Endothelial cell (in vitro differentiated cells): ENCODE results near the gene FAM135A. TPM values are rescaled to one million over a fixed set of nuclear protein-coding genes. Genes with fewer than 3 reads are reported as not detected.

Experiments used
- DNase-seq: peaks from one replicate; pipeline ENCODE4 v3.0.0; 2021; ENCODE audit warnings: low spot score
- H3K27ac Mint-ChIP-seq: one replicate; pipeline ENCODE4 v1.8.0; 2021; ENCODE audit warnings: mixed read lengths, inconsistent platforms; ENCODE audit not compliant: unreplicated experiment
- H3K27me3 Mint-ChIP-seq: one replicate; pipeline ENCODE4 v1.8.0; 2021; ENCODE audit warnings: mild to moderate bottlenecking, moderate library complexity, mixed read lengths, inconsistent platforms; ENCODE audit not compliant: unreplicated experiment
- H3K36me3 Mint-ChIP-seq: one replicate; pipeline ENCODE4 v1.8.0; 2021; ENCODE audit warnings: mild to moderate bottlenecking, low read depth, mixed read lengths, inconsistent platforms; ENCODE audit not compliant: unreplicated experiment
- H3K4me1 Mint-ChIP-seq: one replicate; pipeline ENCODE4 v1.8.0; 2021; ENCODE audit warnings: mild to moderate bottlenecking, mixed read lengths, inconsistent platforms; ENCODE audit not compliant: unreplicated experiment
- H3K4me3 Mint-ChIP-seq: one replicate; pipeline ENCODE4 v1.8.0; 2021; ENCODE audit warnings: mild to moderate bottlenecking, mixed read lengths, inconsistent platforms; ENCODE audit not compliant: unreplicated experiment
- H3K9me3 Mint-ChIP-seq: one replicate; pipeline ENCODE4 v1.8.0; 2021; ENCODE audit warnings: mixed read lengths, inconsistent platforms; ENCODE audit not compliant: unreplicated experiment
- total RNA-seq: library from RNA; stranded (reverse); fragmentation: NEBNext Ultra II Directional; extraction: Animal tissue kit (Norgen Biotek cat#: 25700); gene quantifications from one replicate; pipeline ENCODE4 v1.2.1, GENCODE V29; 2021; ENCODE audit not compliant: unreplicated experiment
- TF ChIP-seq, protein P1 (sequence below): fragments of 200-600 bp; sonication (generic); IDR thresholded peaks from one replicate; pipeline ENCODE4 v1.5.0; 2021; ENCODE audit warnings: antibody characterized with exemption; ENCODE audit not compliant: unreplicated experiment

FAM135A gene
- total RNA-seq, 1 donor from 2014 or later = 31.2 TPM

DNA sequence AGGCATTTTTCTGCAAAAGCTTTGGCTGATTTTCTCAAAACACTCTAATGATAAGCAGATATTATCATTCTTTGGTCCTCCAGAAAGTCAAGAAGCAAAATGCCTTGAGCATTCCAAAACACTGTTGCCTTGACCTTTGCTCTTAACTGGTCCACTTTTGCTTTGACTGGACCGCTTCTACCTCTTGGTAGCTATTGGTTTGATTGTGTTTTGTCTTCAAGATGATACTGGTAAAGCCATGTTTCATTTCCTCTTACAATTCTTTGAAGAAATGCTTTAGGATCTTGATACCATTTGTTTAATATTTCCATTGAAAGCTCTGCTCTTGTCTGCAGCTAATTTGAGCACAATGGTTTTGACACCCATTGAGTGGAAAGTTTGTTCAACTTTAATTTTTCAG, 117.8 kb downstream of the FAM135A start:
- TF ChIP-seq, protein P1, sequence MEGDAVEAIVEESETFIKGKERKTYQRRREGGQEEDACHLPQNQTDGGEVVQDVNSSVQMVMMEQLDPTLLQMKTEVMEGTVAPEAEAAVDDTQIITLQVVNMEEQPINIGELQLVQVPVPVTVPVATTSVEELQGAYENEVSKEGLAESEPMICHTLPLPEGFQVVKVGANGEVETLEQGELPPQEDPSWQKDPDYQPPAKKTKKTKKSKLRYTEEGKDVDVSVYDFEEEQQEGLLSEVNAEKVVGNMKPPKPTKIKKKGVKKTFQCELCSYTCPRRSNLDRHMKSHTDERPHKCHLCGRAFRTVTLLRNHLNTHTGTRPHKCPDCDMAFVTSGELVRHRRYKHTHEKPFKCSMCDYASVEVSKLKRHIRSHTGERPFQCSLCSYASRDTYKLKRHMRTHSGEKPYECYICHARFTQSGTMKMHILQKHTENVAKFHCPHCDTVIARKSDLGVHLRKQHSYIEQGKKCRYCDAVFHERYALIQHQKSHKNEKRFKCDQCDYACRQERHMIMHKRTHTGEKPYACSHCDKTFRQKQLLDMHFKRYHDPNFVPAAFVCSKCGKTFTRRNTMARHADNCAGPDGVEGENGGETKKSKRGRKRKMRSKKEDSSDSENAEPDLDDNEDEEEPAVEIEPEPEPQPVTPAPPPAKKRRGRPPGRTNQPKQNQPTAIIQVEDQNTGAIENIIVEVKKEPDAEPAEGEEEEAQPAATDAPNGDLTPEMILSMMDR = no peak
- Mint-ChIP-seq H3K4me3 (no peak overlapping the region), H3K36me3 (no peaks in the 10 kb centered on the region)

DNA sequence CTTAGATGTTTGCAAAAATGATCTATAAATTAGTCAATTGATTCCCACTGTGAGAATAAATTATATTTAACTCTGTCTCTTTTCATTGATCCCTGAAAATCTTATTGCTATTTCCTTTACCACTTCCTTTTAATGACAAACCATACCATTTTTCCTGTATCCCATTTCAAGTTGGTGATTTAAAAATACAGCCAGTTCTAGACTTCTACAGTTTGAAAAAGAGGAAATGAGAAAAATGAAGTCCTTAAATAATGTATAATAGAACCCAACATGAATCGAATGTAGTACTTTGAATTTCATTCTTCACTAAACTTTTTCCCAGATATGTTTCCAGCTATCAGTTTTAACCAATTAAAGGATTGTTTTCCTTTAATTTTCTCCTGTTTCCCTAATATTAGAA, 124.0 kb downstream of the FAM135A start:
- H3K4me3 Mint-ChIP-seq = no peak overlapping the region
- H3K4me1 Mint-ChIP-seq = no peaks in the 10 kb centered on the region
- TF ChIP-seq, protein P1 = no peak
- no peaks in the 10 kb centered on the region for H3K27me3 Mint-ChIP-seq
- DNase-seq = no peak
- H3K27ac Mint-ChIP-seq = no peak overlapping the region
- no peaks in the 10 kb centered on the region for H3K9me3 Mint-ChIP-seq
- peaks cover 6% of the 10 kb centered on the region for H3K36me3 Mint-ChIP-seq

More for the DNA sequence above, 117.8 kb downstream of the FAM135A start:
- no peaks in the 10 kb centered on the region for H3K27me3 Mint-ChIP-seq
- no peaks in the 10 kb centered on the region for H3K9me3 Mint-ChIP-seq
- H3K4me1 Mint-ChIP-seq = no peaks in the 10 kb centered on the region
- DNase-seq = no peak
- H3K27ac Mint-ChIP-seq = no peak overlapping the region

DNA sequence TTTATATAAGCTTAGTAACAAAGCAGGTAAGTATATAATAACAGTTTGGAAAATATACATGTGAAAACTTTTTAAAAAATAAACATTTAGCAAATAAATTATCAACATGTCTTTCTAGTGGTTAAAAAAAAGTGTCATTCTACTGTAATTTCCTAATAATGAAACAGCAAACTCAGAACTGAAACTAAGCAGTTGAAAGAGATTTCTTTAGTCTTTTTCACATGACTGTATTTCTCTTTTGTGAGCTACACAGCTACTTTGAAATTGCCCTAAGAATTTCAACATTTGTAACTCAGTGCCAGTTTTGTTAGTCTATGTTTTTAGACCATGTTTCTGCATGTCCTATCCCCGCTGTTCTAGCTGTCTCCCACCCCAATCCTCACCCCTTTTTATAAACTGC, 125.1 kb downstream of the FAM135A start:
- Mint-ChIP-seq H3K27ac (no peak overlapping the region), H3K27me3 (no peaks in the 10 kb centered on the region), H3K4me1 (no peaks in the 10 kb centered on the region), H3K4me3 (no peak overlapping the region), H3K36me3 (peaks cover 6% of the 10 kb centered on the region), H3K9me3 (no peaks in the 10 kb centered on the region)
- DNase-seq = no peak
- TF ChIP-seq, protein P1 = no peak

DNA sequence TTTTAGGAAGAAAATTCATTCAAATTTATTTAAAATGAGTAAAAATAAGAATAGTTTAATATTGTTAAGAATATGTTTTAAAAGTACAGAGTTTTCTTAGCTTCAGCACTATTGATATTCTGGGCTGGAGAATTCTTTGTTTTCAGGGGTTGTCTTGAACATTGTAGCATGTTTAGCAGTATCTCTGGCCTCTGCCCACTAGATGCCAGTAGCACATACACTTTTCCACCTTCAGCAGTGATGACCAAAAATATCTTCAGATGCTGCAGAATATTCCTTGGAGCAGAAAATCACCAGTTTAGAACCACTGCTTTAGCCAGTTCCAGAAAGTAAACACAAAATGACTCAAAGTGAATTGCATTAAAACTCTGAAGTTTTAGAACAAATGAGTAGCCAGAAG, 134.0 kb downstream of the FAM135A start:
- H3K27ac Mint-ChIP-seq = no peak overlapping the region
- H3K27me3 Mint-ChIP-seq = no peaks in the 10 kb centered on the region
- TF ChIP-seq, protein P1 = no peak
- H3K9me3 Mint-ChIP-seq = no peaks in the 10 kb centered on the region
- H3K4me3 Mint-ChIP-seq = no peak overlapping the region
- H3K4me1 Mint-ChIP-seq = no peaks in the 10 kb centered on the region
- H3K36me3 Mint-ChIP-seq = no peaks in the 10 kb centered on the region
- no peak for DNase-seq

DNA sequence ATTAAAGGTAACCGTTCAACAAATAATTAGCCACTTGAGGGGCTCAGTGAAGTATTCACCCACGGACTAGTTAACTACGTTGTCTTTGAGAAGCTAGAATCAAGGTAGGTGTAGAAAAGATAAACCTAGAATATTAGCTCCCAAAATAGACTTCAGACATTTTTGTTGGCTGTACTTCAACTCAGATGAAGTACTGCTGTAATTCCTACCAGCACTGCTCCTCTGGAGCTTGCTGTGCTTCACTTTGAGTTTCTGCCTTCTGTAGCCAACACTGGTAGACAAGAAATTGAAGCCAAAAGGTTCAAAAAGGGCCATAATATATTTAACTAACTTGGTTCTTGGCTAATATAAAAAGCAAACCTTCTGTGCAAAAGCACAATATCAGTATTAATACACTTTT, 134.6 kb downstream of the FAM135A start:
- H3K27me3 Mint-ChIP-seq = no peaks in the 10 kb centered on the region
- H3K27ac Mint-ChIP-seq = no peak overlapping the region
- H3K4me1 Mint-ChIP-seq = no peaks in the 10 kb centered on the region
- H3K9me3 Mint-ChIP-seq = no peaks in the 10 kb centered on the region
- DNase-seq = no peak
- H3K4me3 Mint-ChIP-seq = no peak overlapping the region
- no peaks in the 10 kb centered on the region for H3K36me3 Mint-ChIP-seq
- TF ChIP-seq, protein P1 = no peak
